Tibial nerve (tissue), 4 donors: Measurements from ENCODE around the gene PDIA5. TPM values are rescaled to one million over a fixed set of nuclear protein-coding genes. Genes with fewer than 3 reads are reported as not detected.

ENCODE experiments used
- DNase-seq, 2 donors: peaks; one replicate each; pipeline ENCODE4 v3.0.0-alpha.2; 2019; ENCODE audit warnings: low spot score in 2 of 2
- H3K27ac ChIP-seq, 4 donors: fragments of 200-600 bp; sonication (generic) in 3 of 4; one replicate each; pipeline ENCODE4 v1.5.1; 2017 to 2019; ENCODE audit warnings: mild to moderate bottlenecking in 1 of 4
- H3K27me3 ChIP-seq, 2 donors: fragments of 200-600 bp; sonication (generic) in 1 of 2; one replicate each; pipeline versions ENCODE4 v1.5.1 to v1.6.0; 2017 to 2019
- H3K36me3 ChIP-seq, 3 donors: fragments of 200-600 bp; sonication (generic); one replicate each; pipeline ENCODE4 v1.5.1; 2018 to 2019
- H3K4me1 ChIP-seq, 4 donors: fragments of 200-600 bp; sonication (generic) in 3 of 4; one replicate each; pipeline ENCODE4 v1.5.1; 2017 to 2019
- H3K4me3 ChIP-seq, 4 donors: fragments of 200-600 bp; sonication (generic) in 3 of 4; one replicate each; pipeline ENCODE4 v1.5.1; 2017 to 2019; ENCODE audit warnings: mild to moderate bottlenecking in 1 of 4, moderate library complexity in 1 of 4
- H3K9me3 ChIP-seq, 4 donors: fragments of 200-600 bp; sonication (generic) in 3 of 4; one replicate each; pipeline ENCODE4 v1.5.1; 2017 to 2019
- EP300 ChIP-seq, 2 donors: sonication (generic); formaldehyde crosslinking; IDR thresholded peaks; one replicate each; pipeline ENCODE4 v1.6.1; 2017; ENCODE audit warnings: antibody characterized with exemption in 2 of 2, mild to moderate bottlenecking in 1 of 2
- POLR2A ChIP-seq, 2 donors: fragments of 450-650 bp; IDR thresholded peaks; one replicate each; pipeline ENCODE4 v1.6.1; 2017; ENCODE audit warnings: antibody characterized with exemption in 2 of 2, mild to moderate bottlenecking in 2 of 2, moderate library complexity in 2 of 2
- WGBS, 2 donors: methylation state at CpG; one replicate each; pipeline ENCODE4 v1.1.5; 2018; 5-methylcytosine and 5-hydroxymethylcytosine counted together
- total RNA-seq, 4 donors: library from RNA; depleted of rRNA; stranded (reverse); fragments of >200 nt; gene quantifications; one replicate each; pipeline ENCODE4 v1.1.0, GENCODE V29; 2016
- TF ChIP-seq, protein P1 (sequence below), 5 experiments: fragments of 200-600 bp in 3 of 5; fragments of 450-650 bp in 2 of 5; sonication (generic) in 3 of 5; IDR thresholded peaks; one replicate each; pipeline ENCODE4 v1.5.1; 2016 to 2019; ENCODE audit warnings: antibody characterized with exemption in 5 of 5, mild to moderate bottlenecking in 3 of 5, moderate library complexity in 2 of 5

Gene PDIA5
- total RNA-seq, 4 donors from 2014 or later, result 18.3 to 41.0 (median 20.3) TPM

DNA sequence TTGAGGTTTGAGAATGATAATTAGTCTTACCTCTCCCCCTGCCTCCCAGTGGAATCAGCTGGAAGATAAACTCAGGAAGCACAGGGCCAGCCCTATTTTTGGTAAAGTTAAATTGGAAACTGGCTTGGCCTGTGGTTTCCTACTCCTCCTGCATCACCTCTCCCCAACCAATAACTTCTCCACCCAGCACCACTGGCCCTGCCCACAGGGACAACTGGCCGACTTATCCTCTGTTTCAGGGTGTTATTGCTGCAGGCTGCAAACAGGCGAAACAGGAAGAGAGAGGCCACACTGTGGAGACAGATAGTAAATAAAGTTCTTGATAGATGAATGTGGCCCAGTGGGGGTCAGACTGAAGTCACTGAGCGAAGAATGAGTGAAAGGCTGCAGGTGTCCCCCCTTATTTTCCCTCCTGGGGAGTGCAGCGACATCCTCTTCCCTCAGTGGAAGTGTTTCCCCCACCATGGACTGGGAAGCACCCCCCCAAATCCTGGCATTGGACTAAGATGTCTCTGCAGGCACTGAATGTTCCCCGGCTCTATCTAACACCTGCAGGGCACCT lies 47.1 kb downstream of the PDIA5 start:
- no peak for DNase-seq
- Histone ChIP-seq H3K4me3 (no peak overlapping the region), H3K4me1 (peaks cover 0 to 4% (median 0%) of the 10 kb centered on the region in 4 donors), H3K36me3 (peaks cover 0 to 85% (median 0%) of the 10 kb centered on the region in 3 donors), H3K9me3 (no peaks in the 10 kb centered on the region), H3K27me3 (no peaks in the 10 kb centered on the region), H3K27ac (no peak overlapping the region)
- 57 to 67% methylated on average over 5 of the region's 5 CpGs for WGBS, 2 donors
- no peak for TF ChIP-seq POLR2A (IDR thresholded peaks at IDR 0.05)
- TF ChIP-seq, protein P1, sequence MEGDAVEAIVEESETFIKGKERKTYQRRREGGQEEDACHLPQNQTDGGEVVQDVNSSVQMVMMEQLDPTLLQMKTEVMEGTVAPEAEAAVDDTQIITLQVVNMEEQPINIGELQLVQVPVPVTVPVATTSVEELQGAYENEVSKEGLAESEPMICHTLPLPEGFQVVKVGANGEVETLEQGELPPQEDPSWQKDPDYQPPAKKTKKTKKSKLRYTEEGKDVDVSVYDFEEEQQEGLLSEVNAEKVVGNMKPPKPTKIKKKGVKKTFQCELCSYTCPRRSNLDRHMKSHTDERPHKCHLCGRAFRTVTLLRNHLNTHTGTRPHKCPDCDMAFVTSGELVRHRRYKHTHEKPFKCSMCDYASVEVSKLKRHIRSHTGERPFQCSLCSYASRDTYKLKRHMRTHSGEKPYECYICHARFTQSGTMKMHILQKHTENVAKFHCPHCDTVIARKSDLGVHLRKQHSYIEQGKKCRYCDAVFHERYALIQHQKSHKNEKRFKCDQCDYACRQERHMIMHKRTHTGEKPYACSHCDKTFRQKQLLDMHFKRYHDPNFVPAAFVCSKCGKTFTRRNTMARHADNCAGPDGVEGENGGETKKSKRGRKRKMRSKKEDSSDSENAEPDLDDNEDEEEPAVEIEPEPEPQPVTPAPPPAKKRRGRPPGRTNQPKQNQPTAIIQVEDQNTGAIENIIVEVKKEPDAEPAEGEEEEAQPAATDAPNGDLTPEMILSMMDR (IDR thresholded peaks at IDR 0.05), result no peak
- no peak for TF ChIP-seq EP300 (IDR thresholded peaks at IDR 0.05)

DNA sequence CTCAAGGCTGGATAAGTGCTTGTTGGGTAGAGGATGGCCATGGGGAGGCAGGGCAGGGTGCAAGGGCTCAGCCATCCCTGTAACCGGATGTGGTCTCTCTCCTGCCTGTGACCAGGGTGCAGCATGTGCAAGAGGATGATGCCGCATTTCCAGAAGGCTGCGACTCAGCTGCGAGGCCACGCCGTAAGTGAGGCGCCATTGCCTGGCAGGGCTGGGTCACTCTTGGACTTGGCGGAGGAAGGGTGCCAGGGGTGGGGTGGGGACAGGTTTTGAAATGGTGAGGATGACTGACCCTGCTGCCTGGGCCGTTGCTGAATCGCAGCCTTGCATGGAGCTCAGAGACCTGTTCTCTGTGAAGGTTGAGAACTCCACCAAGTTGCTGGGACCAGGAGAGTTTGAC lies 49.3 kb downstream of the PDIA5 start:
- TF ChIP-seq, protein P1 (IDR thresholded peaks at IDR 0.05), result no peak
- TF ChIP-seq EP300 (IDR thresholded peaks at IDR 0.05) (no peak), POLR2A (IDR thresholded peaks at IDR 0.05) (no peak)
- no peaks in the 10 kb centered on the region for H3K9me3 ChIP-seq
- no peak overlapping the region for H3K27ac ChIP-seq
- peaks cover 0 to 4% (median 0%) of the 10 kb centered on the region in 4 donors for H3K4me1 ChIP-seq
- WGBS, 2 donors, result 98 to 99% methylated on average over 10 of the region's 10 CpGs
- H3K36me3 ChIP-seq, result peaks cover 0 to 86% (median 0%) of the 10 kb centered on the region in 3 donors
- no peak overlapping the region for H3K4me3 ChIP-seq
- H3K27me3 ChIP-seq, result no peaks in the 10 kb centered on the region
- no peak for DNase-seq

DNA sequence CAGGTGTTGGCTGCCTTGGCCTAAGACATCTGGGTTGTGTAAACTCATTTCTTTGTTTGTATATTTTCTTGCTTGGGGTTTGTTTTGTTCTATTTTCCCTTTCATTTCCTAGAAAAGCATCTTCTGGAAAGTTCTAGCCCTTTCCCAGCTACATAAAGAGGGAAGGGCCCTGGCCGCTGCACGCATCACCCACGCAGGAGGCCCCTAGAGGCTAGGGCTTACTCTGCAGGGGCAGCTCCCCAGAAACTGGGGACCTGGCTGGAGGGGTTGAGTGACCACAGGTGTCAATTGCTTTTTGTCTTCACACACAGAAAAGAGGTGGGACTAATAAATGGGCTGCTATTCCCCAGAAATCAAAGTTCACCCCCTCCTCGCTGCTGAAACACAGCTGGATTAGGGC lies 52.6 kb downstream of the PDIA5 start:
- H3K4me1 ChIP-seq, result no peaks in the 10 kb centered on the region
- peaks cover 0 to 97% (median 5%) of the 10 kb centered on the region in 3 donors for H3K36me3 ChIP-seq
- no peak overlapping the region for H3K4me3 ChIP-seq
- WGBS, 2 donors, result 79 to 94% methylated on average over 4 of the region's 4 CpGs
- DNase-seq, result no peak
- TF ChIP-seq, protein P1 (IDR thresholded peaks at IDR 0.05), result no peak
- TF ChIP-seq EP300 (IDR thresholded peaks at IDR 0.05) (no peak), POLR2A (IDR thresholded peaks at IDR 0.05) (no peak)
- H3K27ac ChIP-seq, result no peak overlapping the region
- no peaks in the 10 kb centered on the region for H3K27me3 ChIP-seq
- no peaks in the 10 kb centered on the region for H3K9me3 ChIP-seq

DNA sequence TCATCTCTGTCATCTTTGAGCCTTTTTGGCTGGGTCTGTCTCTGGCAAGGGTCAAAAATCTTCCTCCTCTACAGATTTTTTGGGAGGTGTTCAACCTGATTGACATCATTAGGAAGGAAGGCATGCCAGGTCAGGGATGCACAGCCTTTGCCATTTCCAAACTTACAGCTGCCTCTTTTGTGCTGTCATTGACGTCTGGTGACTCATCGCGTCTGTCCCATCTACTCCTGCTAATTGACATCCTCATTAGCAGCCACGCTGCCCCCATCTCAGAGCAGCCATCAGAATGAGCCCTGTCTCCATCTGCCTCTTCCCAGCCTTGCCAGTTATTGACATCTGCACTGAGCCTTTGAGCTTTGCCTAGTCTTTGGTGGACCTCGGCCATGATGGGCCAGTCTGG lies 53.0 kb downstream of the PDIA5 start:
- no peaks in the 10 kb centered on the region for H3K27me3 ChIP-seq
- TF ChIP-seq POLR2A (IDR thresholded peaks at IDR 0.05) (no peak), EP300 (IDR thresholded peaks at IDR 0.05) (no peak)
- TF ChIP-seq, protein P1 (IDR thresholded peaks at IDR 0.05), result no peak
- H3K9me3 ChIP-seq, result no peaks in the 10 kb centered on the region
- 80 to 89% methylated on average over 5 of the region's 5 CpGs for WGBS, 2 donors
- no peak for DNase-seq
- peaks cover 0 to 97% (median 9%) of the 10 kb centered on the region in 3 donors for H3K36me3 ChIP-seq
- H3K4me1 ChIP-seq, result no peaks in the 10 kb centered on the region
- no peak overlapping the region for H3K4me3 ChIP-seq
- no peak overlapping the region for H3K27ac ChIP-seq

DNA sequence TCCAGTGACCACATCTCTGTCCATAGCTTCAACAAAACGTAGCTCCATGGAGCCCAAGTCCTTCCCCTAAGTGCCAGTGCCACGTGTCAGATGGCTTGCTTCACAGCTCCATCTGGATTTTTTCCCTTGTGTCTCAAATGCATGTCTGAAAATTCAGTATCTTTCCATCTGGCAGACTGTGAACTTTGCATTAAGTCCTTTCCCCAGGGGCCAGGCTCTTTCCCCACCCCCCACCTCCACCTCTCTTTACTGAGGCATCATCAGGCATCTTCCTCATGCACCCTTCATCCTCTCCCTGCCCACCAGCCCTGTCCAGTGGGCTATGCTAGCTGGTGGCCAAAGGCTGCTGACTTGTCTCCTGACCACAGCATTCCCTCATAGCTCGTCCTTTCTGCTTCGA lies 53.7 kb downstream of the PDIA5 start:
- H3K4me1 ChIP-seq, result no peaks in the 10 kb centered on the region
- DNase-seq, result no peak
- no peak for TF ChIP-seq EP300 (IDR thresholded peaks at IDR 0.05)
- TF ChIP-seq, protein P1 (IDR thresholded peaks at IDR 0.05), result no peak
- TF ChIP-seq POLR2A (IDR thresholded peaks at IDR 0.05), result no peak
- H3K27me3 ChIP-seq, result no peaks in the 10 kb centered on the region
- no peaks in the 10 kb centered on the region for H3K9me3 ChIP-seq
- no peak overlapping the region for H3K27ac ChIP-seq
- 80 to 83% methylated on average over 4 of the region's 4 CpGs for WGBS, 2 donors
- no peak overlapping the region for H3K4me3 ChIP-seq
- H3K36me3 ChIP-seq, result peaks cover 0 to 97% (median 11%) of the 10 kb centered on the region in 3 donors
